T-helper 9 cell (primary cell): Measurements from ENCODE around the gene FAAP24.
A peak's percentile ranks its signal among the peaks of the same experiment; 100 is the strongest.
"Not testable (repeated sequence)": the region's sequence is repeated elsewhere in the genome, so short reads cannot be mapped to it uniquely, and the experiment has no call there.

ENCODE experiments used
- DNase-seq: peaks from one replicate; pipeline ENCODE4 v3.0.0-alpha.2; 2020
- total RNA-seq, 2 donors: gene quantifications; one replicate each; lab custom pipeline; 2026; lab: John Stamatoyannopoulos, UW

Gene FAAP24, protein sequence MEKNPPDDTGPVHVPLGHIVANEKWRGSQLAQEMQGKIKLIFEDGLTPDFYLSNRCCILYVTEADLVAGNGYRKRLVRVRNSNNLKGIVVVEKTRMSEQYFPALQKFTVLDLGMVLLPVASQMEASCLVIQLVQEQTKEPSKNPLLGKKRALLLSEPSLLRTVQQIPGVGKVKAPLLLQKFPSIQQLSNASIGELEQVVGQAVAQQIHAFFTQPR
- 0.97 to 2.0 reads per million in 2 donors for total RNA-seq

GRCh38 chr19:32971715-32972540, at the start of gene FAAP24, which contains the start of gene CEP89:
Gene FAAP24, plus strand, starts transcription at chr19:32972242. Its CDS starts 955 bp downstream, at chr19:32973197.
Gene CEP89, minus strand, starts transcription at chr19:32971958. Its CDS starts 84 bp downstream, at chr19:32971874.
- peak; percentile 94 for DNase-seq

- no peak for DNase-seq
These were observed 47.8 kb upstream of the FAAP24 start for GRCh38 chr19:32924200-32924599.

DNA sequence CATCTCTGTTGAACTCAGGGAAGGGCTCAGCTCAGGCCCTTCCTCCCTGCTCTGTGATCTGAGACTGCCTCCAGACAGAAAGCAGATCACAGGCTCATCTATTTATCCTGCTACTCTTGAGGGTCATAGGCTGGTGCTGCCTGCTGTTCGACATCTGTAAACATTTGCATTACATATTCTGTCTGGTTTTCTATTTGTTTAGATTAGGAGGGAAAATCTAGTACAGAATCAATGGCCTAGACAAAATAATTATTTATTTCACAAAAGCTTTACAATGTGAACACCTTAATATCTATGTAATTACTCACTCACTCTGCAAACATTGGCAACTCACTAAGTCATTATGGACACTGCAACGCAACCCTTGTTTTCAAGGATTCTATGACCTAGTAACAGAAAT, 43.2 kb upstream of the FAAP24 start:
- no peak for DNase-seq

- no peak for DNase-seq
These were observed 41.5 kb upstream of the FAAP24 start for GRCh38 chr19:32930567-32930966.

DNA sequence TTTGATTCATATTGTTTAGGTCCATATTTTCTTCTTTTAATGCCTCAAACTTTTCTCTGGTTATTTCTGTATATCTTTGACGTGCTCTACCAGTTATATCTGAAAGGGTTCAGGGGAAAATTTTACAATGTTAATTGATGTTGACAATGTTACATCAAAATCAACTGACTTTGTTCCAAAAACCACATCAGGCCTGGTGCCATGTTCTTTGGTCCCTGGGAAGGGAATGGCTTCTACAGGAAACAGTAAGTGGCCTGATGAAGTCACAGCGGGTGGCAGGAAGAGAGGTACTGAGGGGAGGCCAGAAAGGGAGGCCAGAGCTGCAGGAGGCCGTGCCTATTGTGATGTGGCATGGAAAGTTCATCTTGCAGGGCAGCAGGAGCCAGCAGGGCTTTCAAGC, 38.5 kb upstream of the FAAP24 start:
- no peak for DNase-seq

- DNase-seq = no peak
These were observed 36.4 kb upstream of the FAAP24 start for GRCh38 chr19:32935629-32936028.

GRCh38 chr19:32936065-32936464, 36.0 kb upstream of the FAAP24 start:
- no peak for DNase-seq

GRCh38 chr19:32941273-32941672, 30.8 kb upstream of the FAAP24 start:
- DNase-seq = not testable (repeated sequence)

DNA sequence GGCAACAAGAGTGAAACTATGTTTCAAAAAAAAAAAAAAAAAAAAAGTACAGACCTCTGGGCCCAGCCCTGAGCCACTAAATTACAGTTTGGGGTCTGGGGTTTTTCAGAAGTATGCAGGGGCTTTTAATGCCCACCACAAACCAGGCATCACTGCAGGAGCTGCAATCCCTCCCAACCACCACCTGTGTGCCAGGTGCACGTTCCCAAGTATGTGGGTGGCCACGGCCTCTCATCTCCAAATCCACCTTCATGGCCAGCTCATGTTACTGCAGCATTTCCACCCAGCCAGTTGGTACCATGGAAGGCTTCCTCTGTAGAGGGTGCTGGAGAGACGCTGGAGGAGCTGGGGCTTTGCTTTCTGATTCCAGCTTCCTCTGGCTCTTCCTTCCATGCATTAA, 26.8 kb upstream of the FAAP24 start:
- no peak for DNase-seq

DNA sequence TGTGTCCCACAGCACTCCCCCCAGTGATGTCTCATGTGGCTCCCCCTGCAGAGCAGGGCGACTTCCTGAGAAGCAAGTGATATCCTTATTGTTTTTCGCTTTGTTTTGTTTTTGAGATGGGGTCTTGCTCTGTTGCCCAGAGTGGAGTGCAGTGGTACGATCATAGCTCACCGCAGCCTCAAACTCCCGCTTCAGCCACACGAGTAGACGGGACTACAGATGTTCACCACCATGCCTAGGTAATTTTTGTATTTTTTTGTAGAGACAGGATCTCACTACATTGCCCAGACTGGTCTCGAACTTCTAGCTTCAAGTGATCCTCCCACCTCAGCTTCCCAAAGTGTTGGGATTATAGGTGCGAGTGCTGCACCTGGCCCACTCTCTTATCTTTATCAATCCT, 5.3 kb upstream of the FAAP24 start:
- DNase-seq = no peak

GRCh38 chr19:32969549-32969948, 2.5 kb upstream of the FAAP24 start:
- no peak for DNase-seq

GRCh38 chr19:32971012-32971595, 938 bp upstream of the FAAP24 start:
- DNase-seq = no peak

GRCh38 chr19:32976223-32976805, 4.3 kb downstream of the FAAP24 start:
- peak; percentile 69 for DNase-seq

DNA sequence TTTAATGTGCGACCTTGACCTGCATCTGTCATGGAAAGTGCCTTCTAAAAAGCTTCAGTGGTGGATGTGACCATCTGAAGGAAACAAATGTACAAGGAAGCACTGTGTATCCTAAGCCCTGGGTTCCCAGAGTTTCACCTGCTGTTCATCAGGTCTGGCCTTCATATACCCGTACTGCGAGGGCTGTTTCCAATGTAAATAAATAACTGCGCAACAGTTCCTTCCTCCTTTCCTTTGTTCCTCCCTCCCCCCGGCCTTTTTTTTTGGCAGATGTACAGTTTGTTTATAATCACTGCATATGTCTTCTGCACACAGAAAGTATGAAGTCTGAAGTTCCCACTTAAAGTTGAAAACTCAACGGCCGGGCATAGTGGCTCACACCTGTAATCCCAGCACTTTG, 5.2 kb downstream of the FAAP24 start:
- DNase-seq = no peak

GRCh38 chr19:32977813-32978212, 5.8 kb downstream of the FAAP24 start:
- not testable (repeated sequence) for DNase-seq

DNA sequence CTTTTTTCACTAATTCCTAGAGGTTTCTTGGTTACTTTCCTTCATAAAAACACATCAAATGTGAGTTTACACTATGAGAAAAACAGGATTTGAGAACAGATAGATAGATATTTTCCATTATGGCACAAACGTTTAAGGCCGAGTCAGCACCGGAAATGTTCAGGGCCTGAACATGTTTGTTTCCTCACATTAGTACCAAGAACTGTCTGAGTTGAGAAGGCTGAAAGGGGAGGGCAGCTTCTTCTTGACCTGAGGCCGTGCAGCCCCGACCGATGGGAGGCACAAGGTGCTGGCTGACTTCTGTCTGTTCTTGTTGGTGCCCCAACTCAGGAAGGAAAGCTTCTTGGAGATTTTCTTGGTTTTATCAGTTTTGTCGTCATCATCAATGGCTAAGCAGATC, 7.8 kb downstream of the FAAP24 start:
- DNase-seq = not testable (repeated sequence)

- DNase-seq = not testable (repeated sequence)
These were observed 10.4 kb downstream of the FAAP24 start for GRCh38 chr19:32982488-32982887.

- DNase-seq = not testable (repeated sequence)
These were observed 16.2 kb downstream of the FAAP24 start for GRCh38 chr19:32988254-32988653.

DNA sequence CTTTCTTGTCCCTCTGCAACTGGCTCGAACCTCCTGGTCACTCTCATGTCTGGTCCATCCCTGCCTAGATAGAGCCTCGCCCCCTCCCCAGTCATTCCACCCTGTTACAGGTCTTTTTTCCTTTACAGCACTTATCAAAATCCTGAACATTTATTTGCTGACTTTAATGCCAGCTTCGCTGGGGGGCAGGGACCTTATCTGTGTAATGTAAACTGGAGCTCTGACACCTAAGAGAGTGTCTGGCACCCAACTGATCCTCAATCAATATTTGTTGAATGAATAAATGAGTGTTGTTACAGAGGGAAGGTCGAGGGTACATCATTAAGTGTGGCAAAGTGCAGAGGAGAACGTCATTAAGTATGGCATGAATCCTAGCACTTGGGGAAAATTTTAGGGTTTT, 16.7 kb downstream of the FAAP24 start:
- DNase-seq = no peak

GRCh38 chr19:32995966-32996365, 23.9 kb downstream of the FAAP24 start:
- DNase-seq = not testable (repeated sequence)

- not testable (repeated sequence) for DNase-seq
These were observed 25.0 kb downstream of the FAAP24 start for GRCh38 chr19:32997061-32997464.

DNA sequence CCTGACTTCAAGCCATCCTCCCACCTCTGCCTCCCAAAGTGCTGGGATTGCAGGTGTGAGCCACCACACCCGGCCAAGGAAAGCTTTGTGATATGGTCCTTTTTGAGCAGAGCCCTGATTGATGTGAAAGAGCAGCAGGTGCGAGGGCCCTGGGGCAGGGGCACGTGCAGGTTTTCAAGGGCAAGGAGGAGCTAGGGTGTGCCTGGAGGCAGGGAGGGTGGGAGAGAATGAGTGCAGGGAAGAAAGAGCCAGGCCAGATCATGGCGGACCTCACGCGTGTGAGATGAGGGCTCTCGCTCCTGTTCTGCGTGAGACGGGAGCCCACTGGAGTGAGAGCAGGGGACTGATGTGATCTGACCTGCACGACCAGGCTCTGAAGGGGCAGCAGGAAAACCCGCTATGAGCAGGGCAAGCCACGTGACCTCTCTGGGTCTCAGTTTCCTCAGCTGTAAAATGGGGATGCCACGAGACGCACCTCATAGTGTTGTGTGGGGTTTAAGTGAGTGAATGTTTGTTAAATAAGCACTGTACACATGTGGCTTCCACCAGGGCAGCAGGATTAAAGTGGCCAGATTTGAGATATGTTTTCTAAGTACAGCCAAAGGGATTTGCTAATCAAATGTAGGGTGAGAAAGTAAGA, 25.8 kb downstream of the FAAP24 start:
- DNase-seq = no peak

DNA sequence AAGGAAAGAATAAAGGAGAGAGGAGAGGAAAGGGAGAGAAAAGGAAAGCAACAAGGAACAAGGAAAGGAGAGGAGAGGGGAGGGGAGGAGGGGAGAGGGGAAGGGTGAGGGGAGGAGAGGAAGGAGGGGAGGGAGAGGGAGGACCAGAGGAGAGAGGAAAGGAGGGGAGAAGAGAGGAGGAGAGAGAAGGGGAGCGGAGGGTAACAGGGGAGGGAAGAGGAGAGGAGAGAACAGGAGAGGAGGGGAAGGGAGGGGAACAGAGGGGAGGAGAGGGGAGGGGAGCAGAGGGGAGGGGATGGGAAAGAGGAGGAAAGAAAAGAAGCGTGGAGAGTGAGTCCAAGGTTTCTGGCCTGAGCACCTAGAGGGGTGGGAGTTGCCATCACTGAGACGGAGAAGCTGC, 26.7 kb downstream of the FAAP24 start:
- no peak for DNase-seq
